Activated T-cell treated with anti-CD3 and anti-CD28 coated beads for 1 hour (primary cell): ENCODE results near the gene ZNF230.

Experiments
- DNase-seq: peaks from one replicate; pipeline ENCODE4 v3.0.0-alpha.2; 2020; ENCODE audit warnings: low read depth

The ZNF230 gene

GRCh38 chr19:44042147-44042546 lies 39.4 kb downstream of the ZNF230 start:
- no peak for DNase-seq

DNA sequence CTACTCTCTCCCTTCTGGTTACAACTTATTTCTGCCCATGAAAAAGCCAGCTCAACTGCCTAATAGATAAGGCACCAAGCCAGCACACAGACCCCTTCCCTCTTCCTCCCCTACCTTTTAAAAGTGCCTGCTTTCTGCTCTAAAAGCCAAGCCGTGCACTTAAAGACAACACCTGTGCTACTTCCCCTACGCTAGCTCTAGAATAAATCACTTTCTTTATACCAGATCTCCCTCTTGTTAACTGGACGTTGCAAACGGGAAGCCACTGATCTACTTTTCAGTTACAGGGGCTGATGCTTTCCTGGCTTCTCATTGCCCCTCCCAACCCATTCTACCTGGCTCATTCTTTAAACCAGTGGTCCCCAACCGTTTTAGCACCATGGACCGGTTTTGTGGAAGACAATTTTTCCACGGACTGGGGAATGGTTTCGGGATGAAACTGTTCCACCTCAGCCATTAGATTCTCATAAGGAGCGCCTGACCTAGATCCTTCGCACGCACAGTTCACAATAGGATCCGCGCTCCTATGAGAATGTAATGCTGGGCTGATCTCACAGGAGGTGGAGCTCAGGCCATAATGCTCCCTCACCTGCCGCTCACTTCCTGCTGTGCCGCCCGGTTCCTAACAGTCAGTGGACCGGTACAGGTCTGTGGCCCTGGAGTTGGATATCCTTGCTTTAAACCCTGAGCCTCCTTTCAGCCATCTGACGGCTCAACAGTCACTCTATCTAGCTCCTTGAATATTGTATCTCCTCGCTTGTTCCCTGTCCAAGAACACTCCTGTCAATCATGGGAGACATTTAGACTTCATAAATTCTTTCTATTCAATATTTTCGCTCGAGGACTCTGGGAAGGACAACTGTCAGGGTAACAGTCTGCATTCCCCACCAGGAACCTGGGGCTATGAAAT lies 48.2 kb downstream of the ZNF230 start:
- no peak for DNase-seq

- DNase-seq: peak; percentile 38
Measured at GRCh38 chr19:44051650-44052402, 49.1 kb downstream of the ZNF230 start, which contains the start of gene ZNF223. TSS of gene ZNF223 (plus strand) at chr19:44052036. CDS start at chr19:44055177, 3,141 bp downstream.

DNA sequence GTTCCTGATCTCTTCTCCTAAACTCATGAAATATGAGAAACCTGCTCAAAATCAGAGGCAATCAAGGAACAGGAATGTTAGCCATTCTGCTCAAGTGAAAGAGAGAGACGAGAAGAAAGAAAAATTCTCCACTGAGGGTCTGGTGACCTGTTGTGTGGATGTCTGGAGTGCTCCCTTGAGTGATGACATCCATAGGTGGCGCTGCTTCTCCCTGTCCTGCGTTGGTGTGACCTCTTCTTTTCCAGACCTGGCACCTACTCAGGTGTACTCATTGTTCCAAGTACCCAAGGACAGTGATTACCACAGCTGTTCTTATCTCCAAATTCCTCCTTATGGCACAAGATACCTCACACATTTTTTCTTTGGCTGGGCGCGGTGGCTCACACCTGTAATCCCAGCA lies 53.1 kb downstream of the ZNF230 start:
- DNase-seq: no peak

GRCh38 chr19:44059229-44059628 lies 56.5 kb downstream of the ZNF230 start:
- DNase-seq: no peak

DNA sequence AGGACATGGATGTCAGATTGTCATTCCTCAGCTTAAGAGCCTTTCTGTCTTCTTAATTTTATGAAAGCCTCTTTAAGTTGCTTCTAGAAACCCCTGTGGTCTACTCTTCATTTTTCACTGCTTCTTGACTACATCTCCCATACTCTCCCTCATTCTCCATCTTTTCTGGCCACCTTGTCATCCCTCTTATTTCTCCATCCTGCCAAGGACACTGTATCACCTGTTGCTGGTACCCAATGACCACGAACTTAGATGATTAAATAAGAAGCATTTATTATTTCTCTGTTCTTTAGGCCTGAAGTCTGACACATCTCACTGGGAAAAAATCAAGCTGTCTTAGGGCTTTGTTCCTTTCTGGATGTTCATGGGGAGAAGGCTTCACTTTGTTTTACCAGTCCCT lies 58.3 kb downstream of the ZNF230 start:
- DNase-seq: no peak
